Activated CD8-positive, alpha-beta memory T cell treated with anti-CD3 and anti-CD28 coated beads for 1 hour (primary cell): ENCODE data around the gene FAAH2.
"Not testable (repeated sequence)": the region's sequence is repeated elsewhere in the genome, so short reads cannot be mapped to it uniquely, and the experiment has no call there.

Source experiments
- DNase-seq, 2 donors: peaks; one replicate each; pipeline ENCODE4 v3.0.0-alpha.2; 2020; ENCODE audit warnings: low read depth in 1 of 2; ENCODE audit errors: extremely low read depth in 1 of 2

FAAH2 gene

DNA sequence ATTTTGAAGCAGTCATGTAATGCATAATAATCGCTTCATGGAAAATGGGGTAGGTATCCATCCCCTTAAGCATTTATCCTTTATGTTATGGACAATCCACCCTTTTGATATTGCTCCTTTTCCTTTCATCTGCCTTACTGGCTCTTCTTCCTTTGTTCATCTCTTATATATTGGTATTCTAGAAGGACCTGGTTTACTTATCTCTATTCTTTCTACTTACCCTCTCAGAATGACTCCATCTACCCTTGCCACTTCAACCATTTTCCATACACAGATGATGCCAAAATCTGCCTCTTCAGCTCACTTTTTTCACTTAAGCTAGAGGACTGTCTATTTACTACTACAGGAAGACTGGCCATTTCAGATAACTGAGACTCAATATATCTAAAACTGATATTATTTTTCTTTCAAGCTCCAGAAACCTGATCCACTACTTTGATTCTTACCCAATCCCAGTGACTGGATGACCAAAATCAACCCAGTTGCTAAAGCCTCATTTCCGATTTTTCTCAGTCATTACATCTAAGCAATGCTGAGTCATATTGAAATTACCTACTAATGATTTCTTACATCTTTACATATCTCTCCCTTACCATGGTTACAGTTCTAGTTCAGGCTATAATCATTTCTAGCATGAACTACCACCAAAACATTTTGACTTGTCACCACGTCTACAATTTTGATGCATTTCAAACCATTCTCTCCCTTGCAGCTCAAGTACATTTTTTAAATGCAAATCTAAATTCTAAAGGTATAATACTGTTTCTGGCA is 93.7 kb downstream of the FAAH2 start:
- no peak for DNase-seq

DNA sequence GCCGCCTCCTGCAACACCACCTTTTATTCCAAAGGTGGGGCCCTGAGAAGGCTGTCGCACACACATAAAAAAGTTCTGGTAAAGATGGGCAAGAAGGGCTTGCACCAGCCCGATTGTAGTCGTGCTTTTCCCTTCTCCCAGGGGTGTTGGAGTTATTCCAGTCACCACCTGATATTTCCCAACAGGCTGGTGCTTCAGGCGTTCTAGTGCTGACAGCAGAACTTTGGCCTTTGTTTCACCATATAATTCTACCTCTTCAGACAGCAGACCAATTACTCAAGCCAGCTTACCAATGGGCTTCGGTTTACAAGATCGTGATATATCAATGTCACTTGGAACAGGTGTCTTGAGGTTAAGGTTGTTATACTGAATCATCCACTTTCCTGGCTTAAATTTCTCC is 107.7 kb downstream of the FAAH2 start:
- not testable (repeated sequence) for DNase-seq

DNA sequence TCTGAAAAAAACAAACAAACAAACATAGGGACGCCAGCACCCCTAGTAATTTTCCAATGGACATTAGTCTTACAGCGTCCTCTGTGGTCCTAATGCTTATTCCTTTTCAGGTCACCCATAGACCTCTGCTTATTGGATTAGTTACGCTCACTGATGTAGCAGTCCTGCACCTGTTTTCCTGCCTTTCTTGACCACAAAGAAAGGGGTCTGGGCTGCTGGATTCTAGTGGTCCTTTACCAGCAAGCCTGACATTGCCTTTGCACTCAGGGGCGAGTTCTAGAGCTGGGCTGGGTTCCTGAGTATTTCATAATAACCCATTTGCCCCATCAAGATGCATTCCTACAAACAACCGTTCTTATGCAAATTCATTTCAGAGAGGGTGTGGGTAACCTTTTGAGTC is 116.7 kb downstream of the FAAH2 start:
- not testable (repeated sequence) for DNase-seq

GRCh38 chrX:57406149-57406548 is 119.6 kb downstream of the FAAH2 start:
- DNase-seq: no peak

DNA sequence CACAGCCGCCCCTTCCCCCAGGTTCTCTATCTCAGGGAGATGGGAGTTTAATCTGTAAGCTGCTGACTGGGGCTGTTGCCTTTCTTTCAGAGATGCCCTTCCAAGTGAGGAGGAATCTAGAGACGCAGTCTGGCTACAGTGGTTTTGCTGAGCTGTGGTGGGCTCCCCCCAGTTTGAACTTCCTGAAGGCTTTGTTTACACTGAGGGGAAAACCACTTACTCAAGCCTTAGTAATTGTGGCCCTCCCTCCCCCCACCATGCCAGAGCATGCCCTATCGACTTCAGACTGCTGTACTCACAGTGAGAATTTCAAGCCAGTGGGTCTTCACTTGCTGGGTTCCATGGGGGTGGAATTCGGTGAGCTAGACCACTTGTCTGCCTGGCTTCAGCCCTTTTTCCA is 131.3 kb downstream of the FAAH2 start:
- no peak for DNase-seq

GRCh38 chrX:57422289-57422688 is 135.8 kb downstream of the FAAH2 start:
- DNase-seq: no peak

DNA sequence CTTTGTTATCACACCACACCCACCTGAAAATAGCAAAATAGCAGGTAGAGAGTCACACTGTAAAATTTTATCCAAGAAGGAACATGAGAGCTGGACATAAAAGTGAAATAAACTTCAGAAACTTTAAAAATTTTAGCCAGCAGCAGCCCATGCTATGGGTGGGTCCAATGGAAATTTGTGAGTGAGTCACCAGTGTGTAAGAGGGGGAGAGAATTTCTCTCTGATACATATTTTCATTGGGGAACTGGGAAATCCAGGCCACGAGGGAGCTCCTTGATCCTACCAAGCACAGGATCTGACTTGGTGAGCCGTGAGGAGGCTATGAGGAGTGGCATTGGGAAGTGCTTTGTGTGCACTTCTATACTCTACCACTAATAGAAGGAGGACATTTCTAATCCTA is 136.3 kb downstream of the FAAH2 start:
- no peak for DNase-seq

GRCh38 chrX:57445076-57445475 is 158.6 kb downstream of the FAAH2 start:
- DNase-seq: no peak

GRCh38 chrX:57445832-57446231 is 159.3 kb downstream of the FAAH2 start:
- DNase-seq: no peak

GRCh38 chrX:57447856-57448255 is 161.3 kb downstream of the FAAH2 start:
- no peak for DNase-seq

GRCh38 chrX:57451426-57452020 is 165.0 kb downstream of the FAAH2 start:
- no peak for DNase-seq

GRCh38 chrX:57453901-57454300 is 167.4 kb downstream of the FAAH2 start:
- DNase-seq: no peak

DNA sequence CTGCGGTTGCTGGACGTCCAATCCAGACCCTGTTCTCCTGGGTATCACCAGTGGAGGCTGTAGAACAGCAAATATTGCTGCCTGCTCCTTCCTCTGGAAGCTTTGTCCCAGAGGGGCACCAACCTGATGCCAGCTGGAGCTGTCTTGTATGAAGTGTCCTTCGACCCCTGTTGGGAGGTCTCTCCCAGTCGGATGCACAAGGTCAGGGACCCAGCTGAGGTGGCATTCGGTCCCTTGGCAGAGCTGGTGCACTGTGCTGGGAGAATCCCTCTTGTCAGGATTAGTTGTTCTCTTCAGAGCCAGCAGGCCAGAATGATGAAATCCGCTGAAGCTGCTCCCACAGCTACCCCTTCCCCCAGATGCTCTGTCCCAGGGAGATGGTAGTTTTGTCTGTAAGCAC is 195.0 kb downstream of the FAAH2 start:
- DNase-seq: no peak

DNA sequence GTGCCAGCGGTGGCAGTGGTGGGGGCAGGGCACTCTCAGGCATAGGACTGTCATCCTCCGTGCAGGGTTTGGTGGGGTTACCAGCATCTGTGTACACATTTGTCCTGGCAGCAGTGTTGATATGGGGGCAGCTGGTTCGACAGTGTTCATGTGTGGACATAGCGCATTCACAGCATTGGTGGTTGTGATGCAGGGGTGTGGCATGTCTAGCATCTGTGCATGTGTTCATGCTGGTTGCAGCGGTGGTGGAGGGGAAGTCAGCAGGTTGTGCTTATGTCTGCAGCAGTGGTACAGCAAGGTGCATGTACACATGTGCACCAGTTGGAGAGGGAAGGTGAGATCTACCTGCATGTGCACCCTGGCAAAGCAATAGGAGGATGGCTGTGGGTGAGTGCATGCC is 230.0 kb downstream of the FAAH2 start:
- no peak for DNase-seq

GRCh38 chrX:57519578-57520118 is 233.1 kb downstream of the FAAH2 start:
- DNase-seq: no peak

GRCh38 chrX:57528670-57529255 is 242.3 kb downstream of the FAAH2 start:
- DNase-seq: no peak
